Activated T-helper 9 cell treated with anti-CD3 and anti-CD28 coated beads, Interleukin-2, amount 50 U/mL, for 16 hours (primary cell): ENCODE results near the gene MARVELD3.
"Not testable (repeated sequence)": the region's sequence is repeated elsewhere in the genome, so short reads cannot be mapped to it uniquely, and the experiment has no call there.

Experiments
- DNase-seq: peaks from one replicate; pipeline ENCODE4 v3.0.0-alpha.2; 2020; ENCODE audit warnings: low read depth

MARVELD3 gene

GRCh38 chr16:71672125-71672524 lies 46.1 kb downstream of the MARVELD3 start:
- no peak for DNase-seq

- no peak for DNase-seq
Measured at GRCh38 chr16:71672803-71673581, 47.0 kb downstream of the MARVELD3 start.

GRCh38 chr16:71673582-71673973 lies 47.6 kb downstream of the MARVELD3 start:
- no peak for DNase-seq

- no peak for DNase-seq
Measured at GRCh38 chr16:71674229-71674628, 48.2 kb downstream of the MARVELD3 start.

- DNase-seq = no peak
Measured at GRCh38 chr16:71675380-71675779, 49.4 kb downstream of the MARVELD3 start.

GRCh38 chr16:71676236-71676635 lies 50.3 kb downstream of the MARVELD3 start:
- no peak for DNase-seq

GRCh38 chr16:71681360-71681759 lies 55.4 kb downstream of the MARVELD3 start:
- no peak for DNase-seq

GRCh38 chr16:71684280-71684679 lies 58.3 kb downstream of the MARVELD3 start:
- not testable (repeated sequence) for DNase-seq
